GM11168 (cell line): ENCODE data around the gene VIPR2.

Experiments
- in situ Hi-C: fragments of 300-500 bp; cut with MboI; formaldehyde crosslinking; loops from one replicate; pipeline ENCODE4 v1.12.0; 2022; ENCODE audit warnings: low sequenced_read_pairs; ENCODE audit not compliant: unreplicated experiment

Gene VIPR2

GRCh38 chr7:159122276-159122675 is 22.4 kb downstream of the VIPR2 start:
- in situ Hi-C loops = no loop called here

GRCh38 chr7:159121476-159121875 is 23.2 kb downstream of the VIPR2 start:
- in situ Hi-C loops = no loop called here

DNA sequence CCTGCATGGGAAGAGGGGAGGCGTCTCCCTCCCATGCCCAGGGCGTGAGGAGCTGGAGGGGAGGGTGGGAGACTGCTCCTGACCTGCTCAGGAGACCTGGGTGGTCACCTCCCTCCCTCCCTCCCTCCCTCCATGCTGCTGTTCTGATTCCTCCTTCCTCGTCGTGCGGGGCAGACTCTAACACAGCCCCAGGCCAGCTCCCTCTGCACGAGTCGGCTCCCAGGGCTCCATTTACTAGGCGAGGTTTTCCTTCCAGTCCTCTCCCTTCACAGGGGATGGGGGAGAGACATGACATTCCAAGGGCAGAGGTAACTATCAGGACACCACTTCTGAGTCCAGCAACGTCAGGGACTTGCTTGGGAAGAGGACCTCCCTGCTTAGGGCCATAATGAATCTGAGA is 23.6 kb downstream of the VIPR2 start:
- in situ Hi-C loops = no loop called here

DNA sequence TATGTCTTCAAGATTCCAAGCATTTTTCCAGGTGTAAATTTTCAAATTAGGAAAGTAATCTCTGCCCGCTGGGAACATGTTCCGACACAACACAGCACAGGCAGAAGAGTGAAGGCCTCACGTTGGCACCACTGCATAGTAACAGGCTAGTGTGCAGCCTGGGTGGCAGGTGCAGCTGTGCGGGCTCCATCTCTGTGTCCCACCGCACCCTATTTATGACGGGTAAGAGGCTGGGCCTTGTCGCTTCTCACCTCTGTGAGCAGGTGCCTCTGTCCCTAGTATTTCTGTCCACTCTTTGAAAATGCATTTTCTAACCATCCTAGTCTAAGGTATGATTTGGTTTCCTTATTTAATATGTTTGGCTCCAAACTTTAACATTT is 24.1 kb downstream of the VIPR2 start:
- in situ Hi-C loops = no loop called here

GRCh38 chr7:159119851-159120539 is 24.7 kb downstream of the VIPR2 start:
- in situ Hi-C loops = no loop called here

DNA sequence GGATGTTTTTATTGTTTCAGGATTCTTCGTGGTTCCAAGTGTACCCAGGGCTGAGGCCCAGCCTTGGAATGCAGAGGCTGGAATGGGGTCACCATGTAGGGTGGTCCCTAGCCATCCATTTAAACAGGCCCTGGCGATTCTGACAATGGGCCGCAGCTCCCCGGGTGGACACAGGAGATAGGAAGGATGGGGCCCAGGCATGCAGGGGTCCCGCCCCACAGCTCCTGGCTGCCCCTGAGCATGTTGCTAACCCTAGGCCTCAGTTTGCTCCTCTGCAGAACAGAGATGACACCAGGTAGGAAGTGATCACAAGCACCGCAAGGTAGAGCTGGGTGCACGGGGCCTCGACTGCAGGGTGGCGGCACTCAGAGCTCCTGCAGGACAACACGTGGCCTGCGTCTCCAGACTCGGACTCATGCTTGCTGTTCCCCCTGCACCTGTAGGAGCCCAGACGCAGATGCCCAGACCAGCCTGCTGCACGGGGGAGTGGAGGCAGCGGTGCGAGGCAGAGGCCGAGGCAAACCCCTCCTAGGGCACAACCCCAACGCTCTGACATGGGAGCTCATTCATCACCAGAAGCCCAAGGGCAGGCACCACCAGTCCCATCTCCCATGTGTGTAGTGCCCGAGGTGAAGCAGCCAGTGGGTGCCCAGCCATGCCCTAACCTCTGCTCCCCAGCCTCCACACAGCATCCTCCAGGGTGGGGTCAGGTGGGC is 25.5 kb downstream of the VIPR2 start:
- in situ Hi-C loops = no loop called here

- in situ Hi-C loops = no loop called here
Measured at GRCh38 chr7:159118623-159119022, 26.0 kb downstream of the VIPR2 start.

DNA sequence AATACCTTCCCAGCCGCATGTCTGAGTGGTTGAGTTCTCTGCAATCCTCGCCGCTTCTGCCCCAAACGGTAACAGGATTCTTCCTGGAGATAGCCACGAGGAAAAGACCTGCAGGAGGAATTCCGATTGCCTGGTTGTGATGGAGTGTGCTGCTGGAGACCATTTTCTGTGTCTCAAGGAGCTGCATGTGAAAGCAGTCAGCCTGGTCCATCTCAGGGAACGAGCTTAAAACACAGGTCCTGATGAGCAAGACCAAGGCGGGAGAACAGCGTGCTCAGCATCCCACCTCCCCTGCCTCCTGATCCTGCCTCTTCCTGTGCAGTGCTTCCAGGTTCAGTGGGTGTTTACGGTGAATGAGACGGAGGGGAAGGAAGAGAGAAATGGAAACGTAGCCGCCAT is 26.5 kb downstream of the VIPR2 start:
- in situ Hi-C loops = no loop called here

GRCh38 chr7:159117366-159118196 is 27.1 kb downstream of the VIPR2 start:
- in situ Hi-C loops = no loop called here

GRCh38 chr7:159116581-159117339 is 27.9 kb downstream of the VIPR2 start:
- in situ Hi-C loops = no loop called here

- in situ Hi-C loops = no loop called here
Measured at GRCh38 chr7:159115601-159116501, 28.8 kb downstream of the VIPR2 start.

GRCh38 chr7:159114981-159115380 is 29.7 kb downstream of the VIPR2 start:
- in situ Hi-C loops = no loop called here

- in situ Hi-C loops = no loop called here
Measured at GRCh38 chr7:159114096-159114495, 30.6 kb downstream of the VIPR2 start.

GRCh38 chr7:159113056-159113455 is 31.6 kb downstream of the VIPR2 start:
- in situ Hi-C loops = no loop called here

- in situ Hi-C loops = no loop called here
Measured at GRCh38 chr7:159112136-159113011, 32.3 kb downstream of the VIPR2 start.

- in situ Hi-C loops = no loop called here
Measured at GRCh38 chr7:159109653-159110035, 35.0 kb downstream of the VIPR2 start.

DNA sequence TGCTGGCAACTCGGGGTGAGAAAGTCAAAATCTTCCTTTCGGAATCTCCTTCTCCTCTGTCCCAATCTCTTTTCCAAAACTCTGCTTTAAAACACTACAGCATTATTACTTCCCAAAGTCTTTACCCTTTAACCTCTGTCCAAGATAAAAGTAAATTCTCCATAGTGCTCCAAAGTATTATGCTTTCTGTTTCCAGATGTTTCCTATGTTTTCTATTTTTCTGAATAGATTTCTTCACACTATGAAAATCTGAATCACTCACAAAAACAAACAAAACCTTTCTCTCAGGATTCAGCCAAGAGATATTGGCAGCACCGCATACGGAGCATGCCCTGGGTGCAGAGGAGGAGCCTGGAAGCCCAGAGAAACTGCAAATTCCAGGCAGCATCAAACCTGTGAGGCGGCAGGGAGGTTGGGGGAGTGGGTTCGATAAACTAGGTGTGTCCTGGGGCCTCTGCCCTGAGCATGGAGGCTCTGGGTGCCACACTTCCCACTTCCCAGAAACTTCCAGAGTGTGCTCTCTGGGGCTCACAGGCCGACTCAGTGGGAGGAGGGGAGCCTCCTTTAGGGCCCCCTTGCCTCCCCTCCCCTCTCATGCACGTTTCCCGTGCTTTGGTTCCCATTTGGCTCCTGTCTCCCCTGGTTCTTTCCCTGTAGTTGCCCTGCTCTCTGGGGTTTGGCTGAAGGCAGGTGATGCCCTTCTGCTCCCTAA is 35.6 kb downstream of the VIPR2 start:
- in situ Hi-C loops = no loop called here

GRCh38 chr7:159108491-159108890 is 36.2 kb downstream of the VIPR2 start:
- in situ Hi-C loops = no loop called here
